HTR-8/SVneo (cell line): ENCODE data around the gene ARHGEF33.
A peak's percentile ranks its signal among the peaks of the same experiment; 100 is the strongest.

Experiments
- DNase-seq: peaks from one replicate; pipeline ENCODE4 v3.0.0; 2011; ENCODE audit warnings: low spot score, mixed read lengths; ENCODE audit not compliant: insufficient read length
- FAIRE-seq: peaks from 2 replicates; lab custom pipeline; 2011; peaks lifted over from hg19 to GRCh38; lab: Jason Lieb, UNC

The ARHGEF33 gene

GRCh38 chr2:38889575-38889974 lies at the start of gene ARHGEF33:
TSS of gene ARHGEF33 (plus strand) at chr2:38889875. CDS start at chr2:38919448, 29,573 bp downstream.
- FAIRE-seq (no peak), DNase-seq (no peak)

DNA sequence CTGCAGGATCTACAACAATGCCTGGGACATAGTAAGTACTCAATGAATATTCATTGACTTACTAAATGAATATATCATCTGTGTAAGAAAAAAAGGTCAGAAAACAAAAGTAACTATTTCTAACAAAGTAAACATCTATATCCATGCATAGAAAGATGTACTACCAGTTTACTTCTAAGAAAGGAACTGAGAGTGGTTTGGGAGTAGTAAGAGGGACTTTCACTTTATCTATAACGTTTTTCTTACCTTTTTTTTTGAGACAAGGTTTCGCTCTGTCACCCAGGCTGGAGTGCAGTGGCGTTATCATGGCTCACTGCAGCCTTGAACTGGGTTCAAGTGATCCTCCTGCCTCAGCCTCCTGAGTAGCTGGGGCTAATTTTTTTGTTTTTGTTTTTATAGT lies 39.6 kb upstream of the ARHGEF33 start:
- DNase-seq (no peak), FAIRE-seq (no peak)

GRCh38 chr2:38856165-38856564 lies 33.5 kb upstream of the ARHGEF33 start:
- FAIRE-seq = no peak
- peak; percentile 14 for DNase-seq

DNA sequence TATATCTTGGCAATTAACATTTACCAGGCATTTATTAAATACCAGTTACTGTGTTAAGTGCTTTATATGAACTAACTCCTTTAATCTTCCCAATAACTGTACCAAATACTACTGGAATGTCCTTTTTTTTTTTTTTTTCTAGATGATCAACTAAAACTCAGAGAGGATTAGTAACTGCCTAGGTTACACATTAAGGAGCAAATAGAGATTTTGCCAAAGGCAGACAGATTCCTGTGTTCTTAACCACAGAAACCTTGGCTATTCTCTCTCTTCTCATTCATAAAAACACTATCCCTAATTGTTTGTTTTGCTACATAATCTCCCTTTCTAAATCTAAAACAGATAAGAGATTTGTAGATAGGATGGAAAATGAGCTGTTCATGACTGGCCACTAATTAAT lies 27.2 kb upstream of the ARHGEF33 start:
- DNase-seq = no peak
- FAIRE-seq = no peak

- FAIRE-seq = no peak
- no peak for DNase-seq
Measured at GRCh38 chr2:38863061-38863695, 26.5 kb upstream of the ARHGEF33 start.

GRCh38 chr2:38866773-38867443 lies 22.8 kb upstream of the ARHGEF33 start:
- FAIRE-seq = peak; percentile 57
- no peak for DNase-seq

- DNase-seq = no peak
- no peak for FAIRE-seq
Measured at GRCh38 chr2:38871432-38871831, 18.2 kb upstream of the ARHGEF33 start.

GRCh38 chr2:38873763-38874162 lies 15.9 kb upstream of the ARHGEF33 start:
- no peak for DNase-seq
- no peak for FAIRE-seq

DNA sequence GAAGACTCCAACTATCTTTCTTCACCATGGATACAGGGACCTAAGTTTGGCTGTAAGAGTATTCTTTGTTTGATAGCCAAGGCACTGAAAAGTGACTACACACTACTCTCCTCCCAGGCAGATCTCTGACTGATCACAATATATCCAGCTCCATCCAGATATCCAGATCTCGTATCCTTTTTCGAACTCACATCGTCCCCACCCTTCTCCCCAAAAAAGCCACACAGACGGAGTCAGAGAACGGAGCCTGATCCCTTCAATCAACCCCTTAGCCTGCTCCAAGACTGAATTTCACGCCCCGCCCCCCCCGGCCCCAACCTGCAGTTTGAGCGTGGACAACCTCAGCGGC lies 14.5 kb upstream of the ARHGEF33 start:
- FAIRE-seq (no peak), DNase-seq (peak; percentile 8)

GRCh38 chr2:38875576-38876367 lies 13.9 kb upstream of the ARHGEF33 start, which contains the start of the genes DHX57 and MORN2:
TSS of gene DHX57 (minus strand) at chr2:38875934. CDS start at chr2:38868405, 7,529 bp downstream.
TSS of gene MORN2 (plus strand) at chr2:38875976.
- peak; percentile 98 for DNase-seq
- FAIRE-seq = peak; percentile 92

DNA sequence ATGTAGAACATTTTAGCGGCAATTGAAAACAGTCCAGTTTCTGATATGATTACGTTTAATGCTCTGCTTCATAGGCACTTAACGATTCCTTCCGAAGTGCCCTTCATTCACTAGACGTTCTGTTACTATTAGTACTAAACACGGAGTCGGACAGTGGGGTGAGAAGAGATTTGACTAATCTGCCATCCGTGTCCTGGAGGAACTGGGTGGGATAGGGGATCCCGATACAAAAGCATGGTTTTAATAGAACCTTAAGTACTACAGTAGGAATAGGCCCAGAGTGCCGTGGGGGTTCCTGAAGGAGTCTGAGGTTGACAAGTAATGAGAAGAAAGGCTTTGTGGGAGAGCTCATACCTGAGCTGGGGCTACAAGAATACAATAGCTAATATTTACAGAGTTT lies 13.3 kb upstream of the ARHGEF33 start:
- FAIRE-seq (no peak), DNase-seq (no peak)

DNA sequence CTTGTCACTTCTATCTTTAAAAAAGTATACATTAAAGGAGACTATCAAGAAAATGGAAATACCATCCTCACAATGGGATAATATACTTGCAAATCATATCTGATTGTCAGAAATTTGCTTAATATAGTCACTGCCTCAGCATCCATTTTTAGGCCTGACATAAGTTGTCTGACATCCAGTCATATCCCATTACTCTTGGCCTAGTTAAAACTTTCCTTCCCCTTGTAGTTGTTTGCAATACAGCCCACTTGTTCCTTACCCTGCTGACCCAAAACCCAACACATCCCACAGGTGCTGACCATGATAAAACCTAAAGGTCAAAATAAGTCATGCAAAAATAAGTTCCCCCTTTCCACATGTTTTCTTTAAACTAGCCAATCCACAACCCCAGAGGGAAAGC lies 3.6 kb upstream of the ARHGEF33 start:
- no peak for FAIRE-seq
- DNase-seq = no peak

GRCh38 chr2:38887347-38887746 lies 2.3 kb upstream of the ARHGEF33 start:
- peak; percentile 70 for FAIRE-seq
- DNase-seq = no peak

GRCh38 chr2:38887902-38888554 lies 1.6 kb upstream of the ARHGEF33 start:
- FAIRE-seq = no peak

GRCh38 chr2:38889045-38889444 lies 630 bp upstream of the ARHGEF33 start:
- DNase-seq = no peak
- FAIRE-seq = no peak

More at GRCh38 chr2:38887902-38888554, 1.6 kb upstream of the ARHGEF33 start:
- no peak for DNase-seq

GRCh38 chr2:38892819-38893218 lies 3.1 kb downstream of the ARHGEF33 start:
- no peak for DNase-seq
- no peak for FAIRE-seq

- DNase-seq = no peak
- no peak for FAIRE-seq
Measured at GRCh38 chr2:38898256-38898655, 8.6 kb downstream of the ARHGEF33 start.

GRCh38 chr2:38900726-38901125 lies 11.1 kb downstream of the ARHGEF33 start:
- FAIRE-seq (no peak), DNase-seq (no peak)

GRCh38 chr2:38905251-38905650 lies 15.6 kb downstream of the ARHGEF33 start:
- FAIRE-seq = no peak
- DNase-seq = no peak

DNA sequence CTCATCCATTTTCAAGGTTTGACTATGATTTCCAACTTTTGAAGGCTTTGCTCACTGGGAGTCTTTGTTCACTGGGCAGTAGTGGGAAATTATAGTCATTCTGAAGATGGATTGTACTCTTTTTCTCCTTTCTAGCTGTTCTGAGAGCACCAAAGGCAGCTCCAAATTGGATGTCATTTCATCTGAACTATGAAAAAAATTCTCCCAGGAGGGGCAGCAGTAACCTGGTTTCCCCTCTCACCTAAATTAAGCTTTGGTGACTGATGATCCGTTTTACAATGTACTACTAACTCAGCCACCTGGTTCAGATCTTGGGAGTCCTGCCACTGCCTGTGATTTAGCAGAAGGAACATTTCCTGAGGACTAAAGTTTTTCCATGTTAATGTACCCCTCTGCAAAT lies 17.6 kb downstream of the ARHGEF33 start:
- DNase-seq = no peak
- no peak for FAIRE-seq
